Motor neuron (in vitro differentiated cells): ENCODE measurements around the gene CKS1B. TPM values are rescaled to one million over a fixed set of nuclear protein-coding genes. Genes with fewer than 3 reads are reported as not detected.
A peak's percentile ranks its signal among the peaks of the same experiment; 100 is the strongest.

Experiments used
- ATAC-seq, 8 experiments: fragments of 200-7000 bp; cut with Tn5 transposase; replicated peaks in 6 of 8; 2 replicates each; pipeline ENCODE4 v1.8.0; 2021; ENCODE audit warnings: mild to moderate bottlenecking in 8 of 8, moderate library complexity in 8 of 8
- H3K27ac ChIP-seq, 2 donors: fragments of 250-450 bp; sonication (Bioruptor Pico); 2 replicates each; pipeline ENCODE4 v1.9.0; 2021; ENCODE audit warnings: antibody characterized with exemption in 2 of 2, mild to moderate bottlenecking in 2 of 2, moderate library complexity in 1 of 2
- H3K4me1 ChIP-seq, 2 donors: fragments of 250-450 bp; sonication (Bioruptor Pico); replicated peaks in 1 of 2; 2 replicates each; pipeline ENCODE4 v1.6.1; 2021; ENCODE audit warnings: antibody characterized with exemption in 2 of 2, mild to moderate bottlenecking in 2 of 2, moderate library complexity in 1 of 2
- H3K4me3 ChIP-seq, 5 donors: fragments of 250-450 bp; sonication (Bioruptor Pico); 2 replicates each; pipeline ENCODE4 v1.9.0; 2021; ENCODE audit warnings: antibody characterized with exemption in 5 of 5, mild to moderate bottlenecking in 5 of 5, moderate library complexity in 4 of 5
- WGBS, 10 experiments: fragments of 450-650 bp; shearing (Covaris generic); methylation state at CpG; one replicate each; pipeline ENCODE4 v1.0.0; 2022; 5-methylcytosine and 5-hydroxymethylcytosine counted together
- in situ Hi-C, 9 experiments: fragments of 400-800 bp; cut with MboI; loops; one replicate each; pipeline ENCODE4 v1.15.0; 2021; ENCODE audit warnings: low sequenced_read_pairs in 9 of 9, low pct_unique_long_range_greater_than_20kb in 2 of 9; ENCODE audit not compliant: unreplicated experiment in 9 of 9
- total RNA-seq, 8 experiments: library from RNA; unstranded; fragments of 300-600 nt; gene quantifications; 2 replicates each; pipeline versions ENCODE4 v1.2.3 to v1.2.4, GENCODE V29; 2022

CKS1B gene
- total RNA-seq, 8 experiments from 2014 or later = 21.6 to 257 (median 42.5) TPM

GRCh38 chr1:155011004-155011416 is 36.5 kb downstream of the CKS1B start:
- in situ Hi-C loops = no loop called here
- 60 to 100% (median 93%) methylated on average over 1 to 3 of the region's 5 CpGs; no CpG with 5 or more reads in 6 of the 10 experiments for WGBS, 10 experiments
- peaks cover 26 to 27% of the 10 kb centered on the region in 2 donors for H3K4me1 ChIP-seq

GRCh38 chr1:155011437-155012025 is 37.0 kb downstream of the CKS1B start:
- in situ Hi-C loops = no loop called here
- Histone ChIP-seq H3K4me3 (no peak overlapping the region), H3K27ac (peak overlapping the region; percentile 48 to 68), H3K4me1 (peaks cover 26 to 27% of the 10 kb centered on the region in 2 donors)
- no peak for ATAC-seq
- WGBS, 10 experiments = no CpG with 5 or more reads among the region's 6 CpGs

More at GRCh38 chr1:155011004-155011416, 36.5 kb downstream of the CKS1B start:
- Histone ChIP-seq H3K4me3 (no peak overlapping the region), H3K27ac (peak overlapping the region in 1 of 2 donors; percentile 68)
- no peak for ATAC-seq

GRCh38 chr1:155012026-155012546 is 37.6 kb downstream of the CKS1B start:
- H3K4me1 ChIP-seq = peaks cover 30 to 32% of the 10 kb centered on the region in 2 donors
- WGBS, 10 experiments = 0% methylated on average over 2 of the region's 9 CpGs; no CpG with 5 or more reads in 9 of the 10 experiments
- H3K27ac ChIP-seq = peak overlapping the region; percentile 48 to 68
- in situ Hi-C loops = no loop called here
- H3K4me3 ChIP-seq = no peak overlapping the region
- peak; percentile 76 to 94 (median 87) for ATAC-seq

GRCh38 chr1:155012776-155013602 is 38.5 kb downstream of the CKS1B start:
- Histone ChIP-seq H3K27ac (peak overlapping the region in 1 of 2 donors; percentile 51), H3K4me1 (peaks cover 37 to 38% of the 10 kb centered on the region in 2 donors), H3K4me3 (no peak overlapping the region)
- ATAC-seq = no peak
- in situ Hi-C loops = no loop called here
- WGBS, 10 experiments = 0 to 100% (median 87%) methylated on average over 1 to 3 of the region's 3 CpGs; no CpG with 5 or more reads in 2 of the 10 experiments

DNA sequence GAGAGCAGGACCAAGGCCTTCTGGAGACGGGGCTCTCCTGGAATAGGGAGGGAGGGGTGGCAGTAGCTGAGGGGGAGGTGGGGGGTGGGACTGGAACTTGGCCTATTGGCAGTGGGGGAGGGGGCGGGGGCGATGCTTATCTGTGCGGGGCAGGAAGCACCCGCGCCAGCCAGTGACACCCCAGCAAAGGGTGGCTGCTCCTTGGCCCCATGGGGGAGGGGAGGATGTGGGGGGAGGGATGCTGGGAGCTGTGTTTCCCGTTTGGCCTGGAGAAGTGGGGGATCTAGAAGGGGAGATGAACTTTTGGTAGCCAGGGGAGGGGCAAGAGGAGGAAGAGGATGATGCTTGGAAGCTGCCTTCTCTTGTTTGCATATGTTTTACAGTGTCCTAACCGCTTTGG is 39.2 kb downstream of the CKS1B start:
- Histone ChIP-seq H3K4me1 (peaks cover 32 to 35% of the 10 kb centered on the region in 2 donors), H3K27ac (no peak overlapping the region), H3K4me3 (no peak overlapping the region)
- ATAC-seq = no peak
- in situ Hi-C loops = no loop called here
- whole genome bisulfite sequencing, 10 experiments = 100% methylated on average over 1 of the region's 8 CpGs; no CpG with 5 or more reads in 8 of the 10 experiments

DNA sequence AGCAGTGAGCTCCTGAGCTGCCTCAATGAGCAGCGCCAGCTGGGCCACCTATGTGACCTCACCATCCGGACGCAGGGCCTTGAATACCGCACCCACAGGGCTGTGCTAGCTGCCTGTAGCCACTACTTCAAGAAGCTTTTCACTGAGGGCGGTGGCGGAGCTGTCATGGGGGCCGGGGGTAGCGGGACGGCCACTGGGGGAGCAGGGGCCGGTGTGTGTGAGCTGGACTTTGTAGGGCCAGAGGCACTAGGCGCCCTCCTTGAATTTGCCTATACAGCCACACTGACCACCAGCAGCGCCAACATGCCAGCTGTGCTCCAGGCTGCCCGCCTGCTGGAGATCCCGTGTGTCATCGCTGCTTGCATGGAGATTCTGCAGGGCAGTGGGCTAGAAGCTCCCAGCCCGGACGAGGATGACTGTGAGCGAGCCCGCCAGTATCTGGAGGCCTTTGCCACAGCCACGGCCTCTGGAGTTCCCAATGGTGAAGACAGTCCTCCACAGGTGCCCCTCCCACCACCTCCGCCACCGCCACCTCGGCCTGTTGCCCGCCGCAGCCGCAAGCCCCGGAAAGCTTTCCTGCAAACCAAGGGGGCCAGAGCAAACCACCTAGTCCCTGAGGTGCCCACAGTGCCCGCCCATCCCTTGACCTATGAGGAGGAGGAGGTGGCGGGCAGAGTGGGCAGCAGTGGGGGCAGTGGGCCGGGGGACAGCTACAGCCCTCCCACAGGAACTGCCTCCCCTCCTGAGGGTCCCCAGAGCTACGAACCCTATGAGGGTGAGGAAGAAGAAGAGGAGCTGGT is 40.4 kb downstream of the CKS1B start:
- Histone ChIP-seq H3K4me1 (peaks cover 32 to 33% of the 10 kb centered on the region in 2 donors), H3K27ac (no peak overlapping the region), H3K4me3 (no peak overlapping the region)
- in situ Hi-C loops = no loop called here
- 60 to 100% (median 90%) methylated on average over 1 to 6 of the region's 31 CpGs; no CpG with 5 or more reads in 6 of the 10 experiments for WGBS, 10 experiments
- ATAC-seq = no peak

GRCh38 chr1:155015527-155016230 is 41.2 kb downstream of the CKS1B start:
- ATAC-seq = no peak
- no peak overlapping the region for H3K4me3 ChIP-seq
- no peak overlapping the region for H3K27ac ChIP-seq
- peaks cover 31 to 33% of the 10 kb centered on the region in 2 donors for H3K4me1 ChIP-seq
- WGBS, 10 experiments = 95 to 100% (median 100%) methylated on average over 1 to 7 of the region's 16 CpGs; no CpG with 5 or more reads in 6 of the 10 experiments
- in situ Hi-C loops = no loop called here

- Histone ChIP-seq H3K4me3 (no peak overlapping the region), H3K4me1 (peaks cover 25 to 27% of the 10 kb centered on the region in 2 donors), H3K27ac (peak overlapping the region in 1 of 2 donors; percentile 87)
- in situ Hi-C loops = no loop called here
- ATAC-seq = no peak
- WGBS, 10 experiments = 80 to 100% (median 95%) methylated on average over 2 to 14 of the region's 26 CpGs; no CpG with 5 or more reads in 6 of the 10 experiments
These were observed 41.9 kb downstream of the CKS1B start for GRCh38 chr1:155016231-155016831.

GRCh38 chr1:155017041-155017945 is 42.8 kb downstream of the CKS1B start:
- ATAC-seq = peak; percentile 85 to 94 (median 92)
- in situ Hi-C loops = no loop called here
- WGBS, 10 experiments = 0 to 100% (median 42%) methylated on average over 1 to 8 of the region's 49 CpGs; no CpG with 5 or more reads in 4 of the 10 experiments
- peaks cover 16 to 20% of the 10 kb centered on the region in 2 donors for H3K4me1 ChIP-seq
- peak overlapping the region; percentile 5 to 14 (median 14) for H3K4me3 ChIP-seq
- peak overlapping the region; percentile 3 to 87 for H3K27ac ChIP-seq

GRCh38 chr1:155017946-155018316 is 43.5 kb downstream of the CKS1B start:
- Histone ChIP-seq H3K4me1 (peaks cover 13 to 15% of the 10 kb centered on the region in 2 donors), H3K4me3 (peak overlapping the region in 2 of 5 donors; percentile 5 to 12), H3K27ac (peak overlapping the region in 1 of 2 donors; percentile 87)
- in situ Hi-C loops = no loop called here
- ATAC-seq = no peak
- WGBS, 10 experiments = 46 to 84% (median 68%) methylated on average over 1 to 3 of the region's 6 CpGs; no CpG with 5 or more reads in 6 of the 10 experiments
